Measurements from ENCODE around the gene MED27.

MED27 gene

DNA sequence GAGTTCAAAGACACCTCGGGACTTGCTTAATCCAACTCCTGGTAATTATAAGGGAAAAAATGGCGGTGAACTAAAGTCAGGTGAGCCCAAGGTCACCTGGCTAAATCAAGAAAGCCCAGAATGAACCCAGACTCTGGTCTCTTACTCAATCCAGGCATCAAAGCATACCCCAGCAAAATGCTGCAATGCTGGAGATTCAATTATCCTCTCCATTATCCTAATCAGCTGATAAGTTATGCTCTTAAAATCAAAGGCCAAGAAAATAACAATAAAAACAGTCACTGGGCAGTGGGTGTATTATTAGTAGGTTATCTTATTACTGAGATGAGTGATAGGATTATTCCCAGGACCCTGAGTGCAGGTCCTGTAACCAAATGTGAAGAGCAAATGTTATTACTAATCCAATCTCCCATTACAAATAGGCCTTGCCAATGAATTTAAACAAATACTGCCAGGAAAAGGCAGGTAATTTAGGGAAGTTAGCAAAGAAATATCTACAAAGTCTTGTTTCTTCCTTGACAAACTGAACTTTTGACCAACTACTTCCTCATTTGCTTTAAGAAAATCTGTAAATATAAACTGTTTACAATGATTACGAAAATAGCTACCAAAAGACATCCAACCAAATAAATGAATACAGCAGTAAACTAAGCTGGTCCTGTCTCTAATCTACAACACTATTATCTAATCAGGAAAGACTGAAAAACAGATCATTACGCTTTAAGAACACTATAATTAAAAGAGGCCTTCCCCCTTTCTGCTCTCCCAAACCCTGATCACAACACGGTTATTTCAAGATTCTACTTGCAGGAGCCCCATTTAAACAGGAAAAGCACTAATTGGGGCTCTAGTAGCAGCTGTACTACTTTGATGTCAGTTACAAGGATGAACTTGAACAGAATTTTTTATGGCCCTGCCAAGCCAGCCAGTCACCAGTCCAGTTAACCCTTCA is 103.2 kb downstream of the MED27 start:
- no peak for DNase-seq (ENCODE audit: low read depth in 2 of 2, low spot score in 1 of 2)

DNA sequence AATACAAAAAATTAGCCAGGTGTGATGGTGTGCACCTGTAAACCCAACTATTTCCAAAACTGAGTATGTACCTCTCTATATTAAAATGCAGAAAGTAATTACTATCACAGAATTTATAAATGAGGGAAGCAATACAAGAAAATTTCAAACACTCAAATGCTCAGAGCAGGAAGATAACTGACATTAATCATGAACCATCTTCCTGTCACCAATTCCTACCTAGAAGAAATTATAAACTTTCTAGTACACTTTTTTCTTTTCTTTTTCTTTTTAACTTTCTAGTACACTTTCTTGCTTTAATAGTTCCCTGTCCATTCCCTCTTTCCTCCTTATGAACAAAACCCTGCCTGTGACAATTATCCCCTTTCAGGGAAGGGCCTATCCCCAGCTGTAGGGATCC is 106.8 kb downstream of the MED27 start:
- DNase-seq (ENCODE audit: low read depth in 2 of 2, low spot score in 1 of 2): no peak

DNA sequence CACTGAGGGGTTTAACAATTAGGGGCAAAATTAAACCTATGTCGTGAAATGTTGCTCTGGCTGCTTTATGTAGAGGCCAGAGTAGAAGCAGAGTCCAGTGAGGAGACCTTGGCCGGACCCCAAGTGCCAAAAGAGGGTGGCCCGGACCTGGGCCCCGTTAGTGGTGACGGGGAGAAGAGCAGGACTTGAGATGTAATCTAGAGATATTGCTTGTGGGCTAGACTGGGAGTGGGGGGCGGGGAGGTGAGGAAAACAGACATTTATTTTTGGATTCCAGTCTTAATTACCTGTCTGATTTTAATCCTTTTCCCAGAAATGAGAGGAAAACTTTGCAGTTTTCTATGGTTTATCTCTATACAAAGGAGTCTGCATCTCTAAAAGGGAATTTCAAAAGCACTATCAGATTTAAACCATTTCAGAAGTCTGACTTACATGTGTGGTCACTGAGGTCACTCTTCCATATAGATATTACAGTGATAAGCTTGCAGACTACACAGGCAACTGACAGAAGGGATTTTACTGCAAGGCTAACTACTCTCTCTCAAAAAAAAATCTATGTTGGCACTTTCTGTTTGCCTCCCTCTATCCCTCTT is 108.1 kb downstream of the MED27 start:
- DNase-seq (ENCODE audit: low read depth in 2 of 2, low spot score in 1 of 2): no peak

DNA sequence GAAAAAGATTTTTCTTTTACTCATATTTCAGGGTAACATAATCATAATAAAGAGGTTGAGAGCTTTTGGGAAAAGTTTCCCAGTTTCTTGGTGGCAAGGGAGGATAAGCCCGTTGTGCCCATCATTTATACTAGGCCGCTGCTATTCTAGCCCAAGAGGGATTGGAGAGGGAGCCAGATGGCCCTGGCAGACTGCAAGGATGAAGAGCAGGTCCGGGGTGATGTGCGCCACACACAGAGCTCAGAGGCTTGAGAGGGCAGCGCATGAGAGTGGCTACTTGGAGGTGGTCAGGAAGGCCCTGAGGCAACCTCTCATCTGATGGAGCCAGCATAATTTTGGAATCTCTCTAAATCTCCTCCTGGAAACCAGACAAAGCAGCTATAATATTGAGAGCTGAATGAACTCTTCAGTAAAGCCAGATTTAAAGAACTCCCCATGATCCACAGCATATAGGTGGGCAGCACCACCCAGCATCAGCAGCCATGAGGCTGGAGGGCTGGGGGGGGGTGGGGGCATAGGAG is 110.1 kb downstream of the MED27 start:
- no peak for DNase-seq (ENCODE audit: low read depth in 2 of 2, low spot score in 1 of 2)

DNA sequence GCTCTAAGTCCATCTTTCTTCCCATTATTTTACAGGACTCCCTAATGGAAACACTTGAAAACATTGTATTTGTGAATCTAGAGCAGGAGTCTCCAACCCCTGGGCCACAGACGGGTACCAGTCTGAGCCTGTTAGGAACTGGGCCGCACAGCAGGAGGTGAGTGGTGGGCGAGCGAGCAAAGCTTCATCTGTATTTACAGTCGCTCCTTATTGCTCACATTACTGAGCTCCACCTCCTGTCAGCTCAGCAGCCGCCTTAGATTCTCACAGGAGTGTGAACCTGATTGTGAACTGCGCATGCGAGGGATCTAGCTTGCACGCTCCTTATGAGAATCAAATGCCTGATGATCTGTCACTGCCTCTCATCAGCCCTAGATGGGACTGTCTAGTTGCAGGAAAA is 111.0 kb downstream of the MED27 start:
- no peak for DNase-seq (ENCODE audit: low read depth in 2 of 2, low spot score in 1 of 2)

DNA sequence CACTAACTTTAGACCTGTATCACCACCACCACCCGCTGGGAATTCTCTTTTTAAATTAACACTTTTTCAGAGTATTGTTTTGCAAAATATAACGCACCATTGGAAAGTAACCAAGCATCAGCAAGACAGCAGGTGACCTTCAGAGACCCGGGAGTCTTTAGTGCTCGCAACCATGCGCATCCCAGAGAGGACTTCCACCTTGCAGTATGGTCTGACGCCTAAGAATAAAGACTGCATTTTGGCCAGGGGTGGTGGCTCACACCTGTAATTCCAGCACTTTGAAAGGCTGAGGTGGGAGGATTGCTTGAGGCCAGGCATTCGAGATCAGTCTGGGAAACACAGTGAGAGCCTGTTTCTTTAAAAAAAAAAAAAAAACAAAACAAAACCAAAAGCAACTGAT is 113.8 kb downstream of the MED27 start:
- no peak for DNase-seq (ENCODE audit: low read depth in 2 of 2, low spot score in 1 of 2)

DNA sequence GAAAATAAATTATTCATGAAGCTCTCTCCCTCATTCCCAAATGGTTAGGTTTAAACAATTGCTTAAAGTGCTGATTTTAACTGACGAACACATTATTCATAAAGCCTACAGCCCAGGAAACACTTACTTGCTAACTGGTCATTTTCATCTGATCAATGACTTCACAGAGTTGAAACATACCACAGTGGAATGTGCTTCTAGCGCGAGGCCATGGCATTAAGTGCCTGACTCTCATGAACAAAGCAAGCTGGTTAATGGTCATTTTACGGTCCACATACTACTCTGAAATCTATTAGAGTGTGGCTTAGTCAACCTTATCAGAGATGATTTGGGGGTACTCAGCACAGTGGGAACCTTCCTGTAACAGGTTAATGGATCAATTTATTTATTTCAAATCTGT is 114.6 kb downstream of the MED27 start:
- DNase-seq (ENCODE audit: low read depth in 2 of 2, low spot score in 1 of 2): no peak

DNA sequence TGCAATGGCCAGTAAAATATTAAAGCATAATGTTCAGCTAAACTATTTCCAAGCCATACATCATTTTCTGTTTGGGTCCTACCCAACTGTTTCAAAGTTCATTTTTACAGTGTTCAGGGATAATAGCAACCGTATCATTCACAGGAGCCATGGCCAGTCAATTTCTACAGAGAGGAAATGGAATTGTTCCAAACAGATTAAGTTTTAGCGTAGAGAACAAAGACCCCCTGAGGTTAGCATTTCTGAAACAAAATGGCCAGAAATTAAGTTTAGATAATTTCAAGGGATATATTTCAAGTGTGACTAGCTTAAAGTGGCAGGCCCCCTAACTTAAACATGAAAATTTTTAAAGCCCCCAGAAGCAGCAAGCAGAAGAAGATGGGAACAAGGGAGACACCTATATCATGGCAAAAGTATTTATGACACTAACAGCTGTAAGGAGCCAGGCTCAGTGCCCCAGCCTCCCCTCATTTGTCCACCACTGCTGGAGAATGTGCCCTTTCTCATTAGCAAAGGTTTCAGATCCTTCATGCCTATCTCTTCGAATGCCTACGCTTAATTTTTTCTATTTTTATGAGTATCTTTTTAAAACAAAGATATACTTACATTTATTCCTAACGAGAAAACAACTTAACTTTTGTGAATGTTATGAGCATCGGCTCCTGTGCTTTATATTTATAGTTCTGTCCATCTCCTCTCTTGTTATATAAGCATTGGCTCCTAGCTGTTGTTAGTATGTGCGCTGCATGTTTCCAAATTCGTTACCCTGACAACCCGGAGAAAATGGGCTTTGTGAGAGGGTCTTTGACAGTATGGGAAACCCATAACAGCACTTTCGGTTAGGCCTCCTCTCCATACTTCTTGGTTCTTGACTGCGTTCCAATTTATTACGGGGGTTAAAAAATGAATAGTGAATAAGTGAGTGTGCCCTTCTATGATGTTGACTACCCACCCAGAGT is 116.3 kb downstream of the MED27 start:
- no peak for DNase-seq (ENCODE audit: low read depth in 2 of 2, low spot score in 1 of 2)

DNA sequence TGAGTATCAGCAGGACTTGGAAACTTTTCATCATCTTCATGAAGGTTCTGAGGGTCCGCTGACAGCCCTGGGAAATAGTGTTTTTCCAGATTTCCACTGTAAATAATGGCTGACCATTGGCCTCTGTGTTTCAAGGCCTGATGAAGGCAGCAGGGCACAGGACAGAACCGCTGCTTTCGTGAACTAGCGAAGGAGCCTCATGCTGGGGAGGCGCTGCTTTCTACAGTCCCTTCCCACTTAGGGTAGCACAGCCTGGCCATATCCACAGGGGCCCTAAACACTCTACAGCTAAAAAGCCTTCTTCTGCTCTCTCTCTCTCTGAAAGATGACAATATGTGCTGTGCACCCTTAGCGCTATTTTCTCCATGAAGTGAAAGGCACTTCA is 118.2 kb downstream of the MED27 start:
- no peak for DNase-seq (ENCODE audit: low read depth in 2 of 2, low spot score in 1 of 2)

DNA sequence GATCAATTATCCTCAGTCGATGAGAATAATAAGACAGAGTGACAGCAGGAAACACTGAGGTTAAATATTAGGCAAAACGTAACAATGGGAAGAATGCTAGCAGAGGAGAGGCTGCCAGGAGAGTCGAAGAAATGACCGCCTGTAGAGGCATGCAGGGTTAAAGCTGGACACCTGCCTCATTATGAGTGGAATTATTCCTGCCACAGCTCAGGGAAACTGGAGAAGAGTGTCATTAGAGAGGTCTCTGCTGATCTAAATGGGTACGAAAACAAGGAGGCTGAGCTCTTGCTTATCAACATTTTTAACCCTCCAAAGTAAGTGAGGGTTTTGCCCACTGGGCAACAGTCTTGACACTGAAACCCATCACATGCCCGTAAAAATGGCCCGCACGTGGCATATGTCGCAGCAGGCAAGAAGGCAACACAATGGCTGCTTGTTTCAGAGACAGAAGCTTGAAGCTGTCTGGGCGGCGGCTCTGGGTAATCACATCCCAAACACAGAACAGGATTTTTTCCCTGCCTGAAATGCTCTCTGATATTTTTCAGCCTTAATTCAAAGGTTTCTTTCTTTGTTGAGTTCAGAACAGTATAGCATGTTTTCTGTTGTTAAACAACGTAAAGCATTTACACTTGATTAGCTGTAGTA is 118.7 kb downstream of the MED27 start:
- no peak for DNase-seq (ENCODE audit: low read depth in 2 of 2, low spot score in 1 of 2)

DNA sequence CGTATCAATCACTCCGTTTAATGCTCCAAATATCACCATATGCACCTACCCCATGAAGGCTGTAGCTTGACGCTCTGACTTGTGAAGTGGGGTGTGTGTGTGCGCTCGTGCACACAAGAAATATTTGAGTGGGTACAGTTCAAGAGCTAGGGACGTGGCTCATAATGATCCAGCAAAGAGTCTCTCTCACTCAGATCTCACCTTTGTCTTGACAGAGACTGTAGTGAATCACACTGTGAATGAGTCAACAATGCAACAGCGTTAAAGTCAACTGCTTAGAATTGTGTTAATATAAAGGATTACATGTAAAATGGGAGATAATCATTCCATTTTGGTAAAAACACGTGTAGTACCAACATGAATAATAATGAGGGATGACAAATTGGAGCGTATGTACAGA is 119.4 kb downstream of the MED27 start:
- DNase-seq (ENCODE audit: low read depth in 2 of 2, low spot score in 1 of 2): no peak

DNA sequence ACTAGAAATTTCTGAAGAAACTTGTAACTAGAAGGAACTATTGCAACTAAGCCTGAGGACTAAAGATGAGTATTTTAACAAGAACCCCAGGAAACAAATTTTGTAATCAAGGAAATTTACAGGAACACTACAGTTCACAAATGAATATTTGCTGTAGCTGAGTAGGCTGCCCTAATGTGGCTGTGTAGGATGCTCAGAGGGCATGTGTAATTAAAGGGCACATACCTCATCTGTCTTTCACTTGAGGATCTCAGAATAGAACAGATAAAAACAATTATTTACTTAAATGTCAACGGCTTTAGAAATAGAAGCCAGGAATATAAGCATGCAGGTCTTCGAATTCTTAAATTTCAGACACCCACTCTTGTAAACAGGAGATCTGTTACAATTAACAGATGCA is 119.8 kb downstream of the MED27 start:
- DNase-seq (ENCODE audit: low read depth in 2 of 2, low spot score in 1 of 2): no peak

DNA sequence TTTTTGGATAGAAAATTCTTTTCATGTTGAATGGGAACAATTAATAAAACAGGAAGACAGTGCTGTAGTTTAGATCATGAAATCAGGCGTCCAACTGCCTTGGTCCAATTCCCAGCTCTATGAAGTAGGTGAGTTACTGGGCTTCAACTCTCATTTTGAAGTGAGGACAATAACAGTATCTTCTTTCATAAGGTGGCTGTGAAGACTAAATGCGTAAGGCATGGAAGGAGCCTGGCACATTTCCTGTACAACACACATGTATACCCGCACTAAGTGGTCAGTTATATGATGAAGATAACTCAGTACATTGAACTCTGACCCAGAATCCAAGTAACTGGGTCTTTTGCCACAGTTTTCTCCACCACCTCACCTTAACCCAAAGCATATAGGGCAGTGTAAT is 120.6 kb downstream of the MED27 start:
- no peak for DNase-seq (ENCODE audit: low read depth in 2 of 2, low spot score in 1 of 2)

DNA sequence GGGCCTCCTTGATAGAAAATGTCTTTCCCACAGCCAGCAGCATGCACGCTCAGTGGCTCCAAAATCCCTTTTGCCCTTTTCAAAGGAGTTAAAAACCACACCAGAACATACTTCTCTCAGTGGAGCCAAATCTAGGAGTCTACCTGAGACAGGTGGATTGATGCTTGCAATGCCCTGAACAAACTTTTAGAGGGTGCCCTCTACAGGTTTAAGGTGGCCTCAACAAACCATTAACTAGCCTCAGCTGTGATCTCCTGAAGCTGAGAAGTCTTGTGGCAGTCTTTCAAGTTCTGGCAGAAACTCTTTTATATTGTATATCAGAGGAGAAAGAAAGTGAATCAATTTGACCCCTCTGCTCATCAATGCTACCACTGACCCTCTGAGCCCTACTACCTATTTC is 125.4 kb downstream of the MED27 start:
- no peak for DNase-seq (ENCODE audit: low read depth in 2 of 2, low spot score in 1 of 2)

DNA sequence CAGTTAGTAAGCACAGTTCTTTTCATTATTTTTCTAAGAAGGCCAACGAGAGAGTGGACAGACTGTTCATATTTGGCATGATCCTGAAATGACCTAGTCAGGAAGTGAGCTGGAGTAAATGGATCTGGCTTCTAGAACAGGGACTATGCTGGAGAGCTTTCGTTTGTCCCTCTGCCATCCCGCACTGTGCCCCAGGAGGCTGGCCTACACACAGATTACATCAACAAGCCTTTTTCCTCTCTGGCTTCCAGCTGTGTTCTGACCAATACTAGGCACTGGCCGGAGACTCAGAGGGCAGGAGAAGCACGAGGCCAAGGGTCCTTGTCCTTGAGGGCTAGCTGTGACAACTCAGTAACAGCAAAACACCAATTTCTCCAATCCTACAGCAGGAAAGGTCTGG is 127.8 kb downstream of the MED27 start:
- no peak for DNase-seq (ENCODE audit: low read depth in 2 of 2, low spot score in 1 of 2)

DNA sequence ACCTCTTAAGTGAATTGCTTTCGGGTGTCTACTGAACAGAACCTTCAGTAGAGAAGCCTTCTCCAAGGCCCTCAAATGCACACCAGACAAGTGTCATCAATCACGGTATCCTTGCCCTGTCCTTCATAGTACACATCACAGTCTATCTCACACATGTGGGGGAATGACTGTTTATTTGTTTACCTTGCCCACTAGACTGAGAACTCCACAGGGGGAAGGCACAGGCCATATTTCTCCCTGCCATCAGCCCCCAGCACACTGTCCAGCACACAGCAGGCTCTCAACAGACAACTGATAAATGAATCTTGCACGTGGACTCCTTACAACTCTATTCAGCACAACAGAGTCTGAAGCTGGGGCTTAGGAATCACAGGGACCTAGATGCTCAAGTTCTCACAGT is 128.5 kb downstream of the MED27 start:
- DNase-seq (ENCODE audit: low read depth in 2 of 2, low spot score in 1 of 2): no peak

DNA sequence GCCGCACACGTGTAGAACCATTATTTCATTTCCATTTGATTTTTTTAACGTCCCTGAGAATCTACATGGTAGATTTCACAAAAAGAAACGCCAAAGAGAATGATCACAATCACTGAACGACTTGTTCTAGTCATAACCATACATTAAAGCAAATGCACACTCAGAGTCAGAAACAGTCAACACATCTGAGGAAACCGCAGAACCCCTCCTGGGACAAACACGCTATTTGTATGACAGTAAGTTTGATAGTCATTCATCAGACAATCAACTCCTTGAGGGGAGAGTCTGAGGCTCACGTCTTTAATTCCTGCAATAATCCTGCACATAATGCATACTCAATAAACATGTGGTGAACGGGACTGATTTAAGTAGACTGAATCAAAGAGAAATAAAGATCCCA is 129.2 kb downstream of the MED27 start:
- no peak for DNase-seq (ENCODE audit: low read depth in 2 of 2, low spot score in 1 of 2)

DNA sequence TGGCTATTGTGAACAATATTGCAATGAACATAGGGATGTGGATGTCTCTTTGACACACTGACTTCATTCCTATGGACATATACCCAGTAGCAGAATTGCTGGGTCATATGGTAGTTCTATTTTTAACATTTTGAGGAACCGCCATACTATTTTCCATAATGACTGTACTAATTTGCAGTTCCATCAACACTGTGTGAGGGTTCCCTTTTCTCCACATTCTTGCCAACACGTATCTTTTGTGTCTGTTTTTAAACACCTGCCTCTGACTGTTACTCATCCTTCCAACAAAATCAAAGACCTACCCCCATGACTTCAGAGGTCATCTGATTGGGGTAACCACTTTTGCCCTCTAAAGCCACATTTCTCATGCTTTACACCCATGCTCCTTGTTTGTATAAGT is 133.5 kb downstream of the MED27 start:
- DNase-seq (ENCODE audit: low read depth in 2 of 2, low spot score in 1 of 2): no peak

DNA sequence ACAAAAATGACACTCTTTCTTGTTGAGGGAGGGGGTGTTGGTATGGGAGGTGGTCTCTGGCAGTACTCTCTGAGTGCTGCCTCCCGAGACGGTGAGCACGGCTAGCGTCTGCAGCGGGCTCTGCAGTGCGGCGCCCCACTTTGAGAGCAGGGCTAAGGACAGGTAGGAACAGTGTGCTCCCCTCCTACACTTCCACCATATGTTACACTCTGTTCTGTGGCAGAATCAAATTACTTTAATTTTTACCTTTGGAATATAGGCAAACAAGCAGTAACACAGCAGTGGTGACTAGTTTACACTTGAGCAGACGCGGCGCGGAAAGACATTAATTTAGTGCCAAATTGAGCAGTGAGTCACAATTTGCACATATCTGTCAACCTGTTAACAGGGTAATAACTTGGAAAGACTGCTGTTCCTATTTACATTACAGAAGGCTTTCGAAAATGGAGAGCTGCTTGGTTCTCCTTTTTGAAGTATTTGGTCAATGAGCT is 136.3 kb downstream of the MED27 start:
- no peak for DNase-seq (ENCODE audit: low read depth in 2 of 2, low spot score in 1 of 2)

DNA sequence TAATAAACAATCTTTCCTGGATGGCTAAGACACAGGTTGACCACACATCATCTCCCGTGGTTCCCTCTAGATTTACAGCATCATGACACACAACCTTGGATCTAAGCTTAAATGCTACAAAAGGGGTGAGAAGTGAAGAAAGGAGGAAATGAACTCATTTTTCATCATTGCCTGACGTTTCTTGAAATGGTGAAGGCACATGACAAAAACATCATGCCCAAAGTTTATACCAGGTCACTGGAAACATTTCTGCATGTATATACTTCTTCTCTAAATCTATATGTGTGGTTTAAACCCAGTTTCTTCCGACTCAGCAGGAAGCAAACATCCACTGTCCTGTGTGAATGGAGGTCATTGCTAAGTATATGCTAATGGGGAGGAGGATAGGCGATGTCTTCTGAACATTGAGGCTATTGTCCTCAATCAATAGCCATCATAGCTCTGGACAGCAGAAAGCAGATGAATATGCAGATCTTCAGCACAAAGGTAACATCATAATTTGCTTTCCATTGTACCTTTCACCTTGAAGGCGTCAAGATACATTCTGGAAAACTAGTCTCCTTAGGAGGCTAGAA is 137.4 kb downstream of the MED27 start:
- no peak for DNase-seq (ENCODE audit: low read depth in 2 of 2, low spot score in 1 of 2)
